Mucosa of rectum (tissue), 2 donors: Measurements from ENCODE around the gene SLC2A2.

ENCODE experiments used
- H3K27ac ChIP-seq, 2 donors: one replicate each; pipeline ENCODE4 v1.7.0; 2013; ENCODE audit warnings: inconsistent platforms in 2 of 2, low read depth in 2 of 2, low read length in 2 of 2
- H3K27me3 ChIP-seq, 2 donors: one replicate each; pipeline ENCODE4 v1.7.0; 2013; ENCODE audit warnings: low read length in 2 of 2; ENCODE audit not compliant: control insufficient read depth in 2 of 2, insufficient read depth in 2 of 2
- H3K36me3 ChIP-seq, 2 donors: one replicate each; pipeline ENCODE4 v1.7.0; 2013; ENCODE audit warnings: low read length in 2 of 2; ENCODE audit not compliant: control insufficient read depth in 2 of 2, insufficient read depth in 2 of 2
- H3K4me1 ChIP-seq, 2 donors: one replicate each; pipeline ENCODE4 v1.7.0; 2013; ENCODE audit warnings: low read length in 2 of 2, mild to moderate bottlenecking in 1 of 2; ENCODE audit not compliant: control insufficient read depth in 2 of 2, insufficient read depth in 2 of 2
- H3K4me3 ChIP-seq, 2 donors: one replicate each; pipeline ENCODE4 v1.7.0; 2013; ENCODE audit warnings: low read length in 2 of 2
- H3K9ac ChIP-seq, 2 donors: one replicate each; pipeline ENCODE4 v1.7.0; 2013; ENCODE audit warnings: low read length in 2 of 2, low read depth in 1 of 2, mild to moderate bottlenecking in 1 of 2
- H3K9me3 ChIP-seq, 2 donors: one replicate each; pipeline ENCODE4 v1.7.0; 2013; ENCODE audit warnings: low read length in 2 of 2; ENCODE audit not compliant: control insufficient read depth in 2 of 2
- donor health status: healthy.
- donor health status: Normal muscosa, but diverticular disease.

Gene SLC2A2

GRCh38 chr3:171038342-171038741 is 11.8 kb upstream of the SLC2A2 start:
- H3K36me3 ChIP-seq, result no peaks in the 10 kb centered on the region
- H3K4me3 ChIP-seq, result no peak overlapping the region
- no peaks in the 10 kb centered on the region for H3K4me1 ChIP-seq
- no peaks in the 10 kb centered on the region for H3K9me3 ChIP-seq
- no peaks in the 10 kb centered on the region for H3K27me3 ChIP-seq
- no peak overlapping the region for H3K27ac ChIP-seq
- H3K9ac ChIP-seq, result no peak overlapping the region

- peaks cover 0 to 11% of the 10 kb centered on the region in 2 donors for H3K27me3 ChIP-seq
- no peak overlapping the region for H3K9ac ChIP-seq
- no peaks in the 10 kb centered on the region for H3K9me3 ChIP-seq
- H3K36me3 ChIP-seq, result no peaks in the 10 kb centered on the region
- H3K27ac ChIP-seq, result no peak overlapping the region
- H3K4me1 ChIP-seq, result peaks cover 0 to 2% of the 10 kb centered on the region in 2 donors
- peak overlapping the region; percentile 36 to 61 for H3K4me3 ChIP-seq
These were observed 2.3 kb upstream of the SLC2A2 start for GRCh38 chr3:171028779-171029232.

GRCh38 chr3:171028025-171028778 is 1.7 kb upstream of the SLC2A2 start:
- H3K36me3 ChIP-seq, result no peaks in the 10 kb centered on the region
- peaks cover 0 to 11% of the 10 kb centered on the region in 2 donors for H3K27me3 ChIP-seq
- H3K9me3 ChIP-seq, result no peaks in the 10 kb centered on the region
- peaks cover 0 to 2% of the 10 kb centered on the region in 2 donors for H3K4me1 ChIP-seq
- H3K27ac ChIP-seq, result no peak overlapping the region
- no peak overlapping the region for H3K9ac ChIP-seq
- peak overlapping the region; percentile 36 to 61 for H3K4me3 ChIP-seq

GRCh38 chr3:171023566-171023965 is 3.0 kb downstream of the SLC2A2 start:
- Histone ChIP-seq H3K4me3 (no peak overlapping the region), H3K9ac (no peak overlapping the region), H3K4me1 (peaks cover 0 to 1% of the 10 kb centered on the region in 2 donors), H3K27ac (no peak overlapping the region), H3K27me3 (peaks cover 0 to 7% of the 10 kb centered on the region in 2 donors), H3K36me3 (no peaks in the 10 kb centered on the region), H3K9me3 (no peaks in the 10 kb centered on the region)

- no peak overlapping the region for H3K27ac ChIP-seq
- no peak overlapping the region for H3K9ac ChIP-seq
- H3K36me3 ChIP-seq, result no peaks in the 10 kb centered on the region
- H3K4me3 ChIP-seq, result no peak overlapping the region
- no peaks in the 10 kb centered on the region for H3K4me1 ChIP-seq
- H3K27me3 ChIP-seq, result no peaks in the 10 kb centered on the region
- no peaks in the 10 kb centered on the region for H3K9me3 ChIP-seq
These were observed 5.1 kb downstream of the SLC2A2 start for GRCh38 chr3:171021377-171021776.

- H3K27ac ChIP-seq, result no peak overlapping the region
- H3K4me3 ChIP-seq, result no peak overlapping the region
These were observed 8.2 kb downstream of the SLC2A2 start for GRCh38 chr3:171018156-171018935.

GRCh38 chr3:171013822-171014748 is 12.4 kb downstream of the SLC2A2 start:
- no peaks in the 10 kb centered on the region for H3K4me1 ChIP-seq
- H3K27me3 ChIP-seq, result no peaks in the 10 kb centered on the region
- H3K9ac ChIP-seq, result no peak overlapping the region
- H3K27ac ChIP-seq, result no peak overlapping the region
- H3K4me3 ChIP-seq, result no peak overlapping the region
- H3K9me3 ChIP-seq, result no peaks in the 10 kb centered on the region
- H3K36me3 ChIP-seq, result no peaks in the 10 kb centered on the region

More at GRCh38 chr3:171018156-171018935, 8.2 kb downstream of the SLC2A2 start:
- no peaks in the 10 kb centered on the region for H3K27me3 ChIP-seq
- H3K9me3 ChIP-seq, result no peaks in the 10 kb centered on the region
- H3K9ac ChIP-seq, result no peak overlapping the region
- H3K4me1 ChIP-seq, result no peaks in the 10 kb centered on the region
- no peaks in the 10 kb centered on the region for H3K36me3 ChIP-seq

- H3K4me1 ChIP-seq, result no peaks in the 10 kb centered on the region
- no peaks in the 10 kb centered on the region for H3K27me3 ChIP-seq
- H3K9me3 ChIP-seq, result no peaks in the 10 kb centered on the region
- no peak overlapping the region for H3K4me3 ChIP-seq
- no peak overlapping the region for H3K9ac ChIP-seq
- H3K36me3 ChIP-seq, result no peaks in the 10 kb centered on the region
- no peak overlapping the region for H3K27ac ChIP-seq
These were observed 14.6 kb downstream of the SLC2A2 start for GRCh38 chr3:171011873-171012336.

- H3K27me3 ChIP-seq, result no peaks in the 10 kb centered on the region
- H3K4me1 ChIP-seq, result no peaks in the 10 kb centered on the region
- H3K4me3 ChIP-seq, result no peak overlapping the region
- H3K36me3 ChIP-seq, result no peaks in the 10 kb centered on the region
- H3K27ac ChIP-seq, result no peak overlapping the region
- no peaks in the 10 kb centered on the region for H3K9me3 ChIP-seq
- H3K9ac ChIP-seq, result no peak overlapping the region
These were observed 15.2 kb downstream of the SLC2A2 start for GRCh38 chr3:171011109-171011872.
